Activated naive CD8-positive, alpha-beta T cell treated with anti-CD3 and anti-CD28 coated beads for 36 hours (primary cell): ENCODE results near the gene SNRPA1. TPM values are rescaled to one million over a fixed set of nuclear protein-coding genes. Genes with fewer than 3 reads are reported as not detected.
"Not testable (repeated sequence)": the region's sequence is repeated elsewhere in the genome, so short reads cannot be mapped to it uniquely, and the experiment has no call there.

Experiments
- DNase-seq: peaks from one replicate; pipeline ENCODE4 v3.0.0; 2021
- H3K27ac Mint-ChIP-seq: one replicate; pipeline ENCODE4 v1.8.0; 2022; ENCODE audit warnings: mild to moderate bottlenecking, moderate library complexity, mixed read lengths
- H3K27me3 Mint-ChIP-seq: one replicate; pipeline ENCODE4 v1.8.0; 2022; ENCODE audit warnings: mild to moderate bottlenecking, mixed read lengths
- H3K36me3 Mint-ChIP-seq: one replicate; pipeline ENCODE4 v1.8.0; 2021; ENCODE audit warnings: mild to moderate bottlenecking, mixed read lengths
- H3K4me1 Mint-ChIP-seq: one replicate; pipeline ENCODE4 v1.8.0; 2021; ENCODE audit warnings: mixed read lengths
- H3K4me3 Mint-ChIP-seq: one replicate; pipeline ENCODE4 v1.8.0; 2022; ENCODE audit warnings: mild to moderate bottlenecking, moderate library complexity, mixed read lengths
- H3K9me3 Mint-ChIP-seq: one replicate; pipeline ENCODE4 v1.8.0; 2022; ENCODE audit warnings: mixed read lengths
- total RNA-seq, 2 experiments: library from RNA; stranded (reverse); gene quantifications; one replicate each; pipeline ENCODE4 v1.2.3, GENCODE V29; 2021

Gene SNRPA1
- total RNA-seq, 2 experiments from 2014 or later = 219 to 223 TPM

DNA sequence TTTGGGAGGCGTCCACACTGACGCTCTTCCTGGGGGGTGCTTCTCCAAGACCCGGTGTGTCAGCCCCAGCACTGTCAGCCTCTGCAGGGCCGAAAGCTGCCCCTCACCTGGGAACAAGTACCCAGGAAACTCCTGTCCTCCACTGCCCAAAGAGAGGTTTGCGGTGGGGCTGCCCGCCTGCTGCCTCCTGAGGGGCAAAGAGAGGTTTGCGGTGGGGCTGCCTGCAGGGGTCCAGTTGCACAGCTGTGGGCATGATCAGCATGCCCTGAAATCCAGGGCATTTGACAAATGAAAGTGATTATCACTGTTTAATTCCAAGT, 15.1 kb upstream of the SNRPA1 start:
- H3K4me3 Mint-ChIP-seq = no peak overlapping the region
- H3K27ac Mint-ChIP-seq = no peak overlapping the region
- no peaks in the 10 kb centered on the region for H3K4me1 Mint-ChIP-seq
- H3K27me3 Mint-ChIP-seq = peaks cover 3% of the 10 kb centered on the region
- DNase-seq = no peak
- no peaks in the 10 kb centered on the region for H3K9me3 Mint-ChIP-seq
- no peaks in the 10 kb centered on the region for H3K36me3 Mint-ChIP-seq

DNA sequence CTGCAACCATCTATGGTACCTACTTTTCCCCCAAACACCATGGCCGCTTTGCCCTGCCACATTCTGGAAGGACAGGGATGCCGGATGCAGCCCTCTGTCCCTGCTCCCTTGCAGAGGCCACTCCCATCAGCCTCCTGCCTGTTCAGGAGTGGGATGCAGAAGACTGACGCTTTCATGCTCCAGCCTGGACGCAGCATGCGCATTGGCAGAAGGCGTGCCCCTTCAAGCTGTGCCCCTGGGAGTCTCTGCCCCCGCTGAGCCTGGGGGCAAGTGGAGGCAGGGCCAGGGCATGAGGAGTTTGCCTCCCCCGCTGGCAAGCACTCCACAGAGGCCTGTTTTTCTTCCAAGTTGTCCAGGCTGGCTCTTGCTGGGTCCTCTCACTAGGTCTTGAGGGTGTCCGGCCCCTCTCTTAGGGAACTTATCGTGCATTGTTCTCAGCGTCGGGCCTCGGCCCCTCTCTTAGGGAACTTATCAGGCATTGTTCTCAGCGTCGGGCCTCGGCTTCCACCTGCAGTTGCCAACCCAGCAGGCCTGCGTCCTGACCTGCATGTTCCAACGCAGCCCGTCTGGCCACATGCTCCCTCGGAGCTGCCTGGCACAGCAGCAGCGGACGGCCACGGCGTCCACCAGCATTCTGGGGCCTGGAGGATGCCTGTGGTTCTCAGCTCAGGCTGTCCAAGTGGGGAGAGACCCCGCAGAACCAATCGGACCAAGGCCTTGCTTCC, 14.6 kb upstream of the SNRPA1 start:
- Mint-ChIP-seq H3K4me1 (no peaks in the 10 kb centered on the region), H3K27ac (no peak overlapping the region), H3K9me3 (no peaks in the 10 kb centered on the region), H3K36me3 (no peaks in the 10 kb centered on the region), H3K27me3 (peaks cover 3% of the 10 kb centered on the region), H3K4me3 (no peak overlapping the region)
- DNase-seq = no peak

DNA sequence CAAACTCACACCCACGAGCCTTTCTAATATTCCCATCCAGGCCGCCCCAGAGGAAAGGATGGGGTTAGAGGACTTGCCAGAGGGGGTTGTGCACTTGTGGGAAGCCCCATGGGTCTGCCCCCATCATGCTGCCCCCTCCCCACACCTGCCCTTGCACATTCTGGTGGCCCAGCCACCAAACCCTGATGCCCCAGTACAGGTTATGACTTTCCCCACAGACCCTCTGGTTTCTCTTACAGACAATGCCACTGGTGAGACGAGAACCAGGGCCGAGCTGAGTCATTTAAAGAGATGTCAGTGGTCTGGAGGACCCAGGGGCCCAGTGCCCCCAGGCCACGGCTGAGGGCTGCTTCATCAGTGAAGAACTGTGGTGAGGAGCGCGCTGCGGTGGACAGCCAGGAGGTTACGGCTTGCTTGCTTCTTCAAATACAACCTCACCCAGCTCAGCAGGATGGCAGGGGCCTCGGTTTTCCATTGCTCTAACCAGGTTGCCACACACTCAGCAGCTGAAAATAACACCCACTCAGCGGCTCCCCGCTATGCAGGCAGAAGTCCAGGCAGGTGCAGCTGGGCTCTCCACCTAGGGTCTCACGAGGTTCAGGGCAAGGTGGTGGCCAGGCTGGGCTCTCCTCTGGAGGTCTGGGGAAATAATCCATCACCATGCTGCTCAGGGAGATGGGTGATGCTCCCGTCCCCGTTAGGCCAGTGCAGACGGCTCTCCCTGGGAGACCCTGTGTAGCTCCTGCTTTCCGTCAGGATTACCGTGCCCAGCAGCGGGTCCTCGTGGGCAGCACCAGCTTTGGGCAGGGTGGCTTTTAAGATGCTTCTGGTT, 13.8 kb upstream of the SNRPA1 start:
- Mint-ChIP-seq H3K36me3 (no peaks in the 10 kb centered on the region), H3K4me1 (no peaks in the 10 kb centered on the region), H3K27ac (no peak overlapping the region), H3K9me3 (no peaks in the 10 kb centered on the region), H3K27me3 (peaks cover 3% of the 10 kb centered on the region), H3K4me3 (no peak overlapping the region)
- DNase-seq = no peak

DNA sequence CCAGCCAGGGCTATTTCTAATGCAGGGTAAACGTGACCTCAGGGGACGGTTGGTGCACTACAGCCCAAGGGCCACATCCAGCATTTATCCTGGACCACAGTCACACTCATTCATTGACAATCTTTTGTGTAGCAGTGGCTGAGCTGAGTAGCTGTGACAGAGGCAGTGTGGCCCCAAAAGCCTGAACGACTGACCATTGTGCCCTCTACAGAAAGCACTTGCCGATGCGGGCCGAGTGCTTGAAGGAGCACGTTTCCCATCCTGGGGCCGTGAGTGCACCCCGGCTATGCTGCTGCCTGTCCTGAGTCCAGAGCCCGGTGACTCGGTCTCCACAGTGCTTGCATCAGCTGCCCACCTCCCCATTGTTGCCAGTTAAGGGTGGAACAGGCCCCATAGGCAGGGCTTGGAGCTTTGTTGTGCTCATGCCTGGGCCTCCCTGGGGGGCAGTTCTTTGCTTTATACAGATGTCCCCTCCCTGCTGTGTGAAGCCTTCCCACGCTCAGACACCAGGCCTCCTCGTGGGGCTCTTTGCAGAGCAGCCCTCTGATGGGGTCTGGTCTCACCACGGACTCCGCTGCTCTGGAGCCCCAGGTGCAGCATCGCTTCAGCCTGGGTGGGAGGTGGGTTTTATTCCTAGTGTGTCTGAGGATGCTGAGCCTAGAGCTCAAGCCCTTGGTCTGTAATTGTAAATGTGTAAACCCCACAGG, 13.0 kb upstream of the SNRPA1 start:
- no peaks in the 10 kb centered on the region for H3K9me3 Mint-ChIP-seq
- H3K4me1 Mint-ChIP-seq = no peaks in the 10 kb centered on the region
- no peak overlapping the region for H3K4me3 Mint-ChIP-seq
- H3K27me3 Mint-ChIP-seq = peaks cover 3% of the 10 kb centered on the region
- no peaks in the 10 kb centered on the region for H3K36me3 Mint-ChIP-seq
- no peak overlapping the region for H3K27ac Mint-ChIP-seq
- DNase-seq = no peak

DNA sequence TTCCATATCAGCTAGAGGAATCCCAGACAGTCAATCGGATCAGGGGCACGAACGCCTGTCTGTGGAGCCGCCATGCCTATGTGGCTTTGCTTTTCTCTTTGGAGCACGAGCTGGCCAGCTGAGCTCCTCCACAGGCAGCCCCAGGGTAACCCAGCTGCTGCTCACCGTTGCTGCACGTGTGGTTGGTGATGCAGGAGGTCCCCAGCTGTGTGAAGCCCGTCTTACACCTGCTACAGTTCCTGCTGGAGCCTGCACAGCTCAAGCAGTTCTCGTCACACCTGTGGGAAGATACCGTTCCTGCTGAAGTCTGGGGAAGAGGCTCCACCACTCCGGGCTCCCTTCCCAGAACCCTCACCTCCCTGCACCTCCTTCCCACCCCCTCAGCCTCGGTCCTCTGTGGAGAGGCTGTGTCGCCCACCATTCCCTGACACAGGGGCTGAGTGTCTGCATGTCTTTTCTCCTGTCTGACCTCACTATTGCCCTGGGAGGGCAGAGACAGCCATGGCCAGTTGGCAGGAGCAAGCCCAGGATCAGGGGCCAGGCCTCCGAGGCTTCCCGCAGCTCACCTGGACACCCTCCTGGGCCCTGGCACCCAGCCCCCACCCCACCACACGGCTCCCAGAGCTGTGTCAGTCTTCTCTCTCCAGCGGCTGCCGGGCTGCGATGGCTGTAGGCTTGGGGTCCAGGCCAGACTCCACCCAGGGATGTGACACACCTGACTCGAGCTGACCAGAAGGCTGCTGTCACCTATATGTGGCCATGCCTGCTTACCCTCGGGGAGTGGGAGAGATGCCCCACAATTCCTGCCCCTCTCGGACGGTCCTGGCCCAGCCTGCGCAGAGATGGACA, 12.2 kb upstream of the SNRPA1 start:
- Mint-ChIP-seq H3K4me1 (no peaks in the 10 kb centered on the region), H3K9me3 (no peaks in the 10 kb centered on the region), H3K4me3 (no peak overlapping the region), H3K27ac (no peak overlapping the region), H3K27me3 (peaks cover 3% of the 10 kb centered on the region), H3K36me3 (no peaks in the 10 kb centered on the region)
- DNase-seq = no peak

DNA sequence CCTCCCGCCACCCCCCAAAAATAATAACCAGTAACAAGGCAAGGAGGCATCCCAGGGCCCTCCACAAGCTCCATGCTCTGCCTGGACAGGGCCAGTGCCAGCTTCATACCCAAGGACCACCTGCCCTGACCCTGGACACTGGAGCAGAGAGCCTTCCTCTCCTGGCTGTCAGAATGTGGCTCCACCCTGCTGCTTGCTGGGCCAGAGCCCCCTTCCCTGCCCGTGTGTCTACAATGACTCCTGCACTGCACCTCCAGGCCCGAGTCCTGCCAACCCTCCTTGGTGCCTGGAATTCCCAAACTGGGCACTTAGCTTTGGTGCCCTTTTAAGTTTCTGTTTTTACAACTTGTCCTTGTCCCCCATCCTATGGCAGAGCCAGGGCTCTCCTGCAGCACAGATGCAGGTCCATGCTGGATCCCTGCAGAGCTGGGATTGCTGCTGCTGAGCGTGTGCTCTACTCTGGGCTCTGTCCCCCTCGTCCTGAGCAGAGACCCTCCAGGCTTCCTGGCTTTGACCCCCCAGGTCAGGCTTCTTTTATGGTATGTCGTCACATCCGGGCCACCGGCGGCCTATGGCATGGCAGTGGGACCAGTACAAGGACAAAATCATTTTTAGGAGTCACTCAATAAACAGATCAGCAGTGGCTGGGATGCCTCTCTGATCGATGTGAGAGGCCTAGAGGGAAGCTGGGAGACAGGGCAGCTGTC, 11.4 kb upstream of the SNRPA1 start:
- Mint-ChIP-seq H3K9me3 (no peaks in the 10 kb centered on the region), H3K27me3 (no peaks in the 10 kb centered on the region), H3K27ac (no peak overlapping the region), H3K4me3 (no peak overlapping the region), H3K4me1 (no peaks in the 10 kb centered on the region), H3K36me3 (no peaks in the 10 kb centered on the region)
- no peak for DNase-seq

DNA sequence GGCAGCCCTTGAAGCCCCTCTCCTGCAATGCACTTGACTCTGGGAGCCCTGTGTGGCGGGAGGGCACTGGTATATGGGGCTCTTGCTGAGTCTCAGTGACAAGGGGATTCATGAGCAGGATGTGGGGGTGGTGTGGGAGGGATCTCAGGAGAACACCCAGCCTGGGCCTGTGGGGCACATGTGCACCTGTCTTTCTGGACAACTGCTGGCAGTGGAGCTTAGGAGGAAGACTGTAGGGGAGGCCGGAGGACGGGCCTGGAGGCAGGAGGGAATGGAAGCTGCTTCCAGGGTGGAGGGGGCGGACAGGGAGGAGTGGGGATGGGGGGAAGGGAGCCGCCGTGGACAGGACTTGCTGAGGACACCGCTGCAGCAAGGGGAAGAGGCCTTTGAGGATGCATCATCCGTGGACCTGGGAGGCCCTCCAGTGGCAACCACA, 10.8 kb upstream of the SNRPA1 start:
- Mint-ChIP-seq H3K36me3 (no peaks in the 10 kb centered on the region), H3K4me3 (no peak overlapping the region), H3K27me3 (no peaks in the 10 kb centered on the region), H3K27ac (no peak overlapping the region), H3K9me3 (no peaks in the 10 kb centered on the region), H3K4me1 (peaks cover under 1% of the 10 kb centered on the region)
- no peak for DNase-seq

DNA sequence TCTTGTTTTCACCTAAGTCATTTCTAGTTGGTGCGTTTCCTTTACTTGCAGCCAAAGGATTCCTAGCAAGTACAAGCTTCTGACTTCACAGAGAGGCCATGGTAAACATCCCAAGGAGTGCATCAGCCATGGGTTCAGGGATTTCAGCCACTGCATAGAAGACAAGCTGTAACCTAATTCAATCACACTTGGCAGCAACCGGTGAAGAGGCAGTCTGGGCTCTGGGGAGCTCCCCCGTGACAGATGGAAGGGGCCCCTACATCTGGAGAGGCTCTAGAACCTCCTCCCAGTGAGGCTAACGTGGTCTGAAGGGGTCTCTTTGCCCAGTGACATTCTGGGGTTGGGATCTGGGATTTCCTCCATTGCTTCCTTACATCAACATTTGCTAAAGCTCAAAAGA, 8.4 kb upstream of the SNRPA1 start:
- H3K27me3 Mint-ChIP-seq = no peaks in the 10 kb centered on the region
- no peak for DNase-seq
- H3K4me3 Mint-ChIP-seq = no peak overlapping the region
- no peaks in the 10 kb centered on the region for H3K9me3 Mint-ChIP-seq
- H3K36me3 Mint-ChIP-seq = no peaks in the 10 kb centered on the region
- H3K4me1 Mint-ChIP-seq = peaks cover 7% of the 10 kb centered on the region
- no peak overlapping the region for H3K27ac Mint-ChIP-seq

DNA sequence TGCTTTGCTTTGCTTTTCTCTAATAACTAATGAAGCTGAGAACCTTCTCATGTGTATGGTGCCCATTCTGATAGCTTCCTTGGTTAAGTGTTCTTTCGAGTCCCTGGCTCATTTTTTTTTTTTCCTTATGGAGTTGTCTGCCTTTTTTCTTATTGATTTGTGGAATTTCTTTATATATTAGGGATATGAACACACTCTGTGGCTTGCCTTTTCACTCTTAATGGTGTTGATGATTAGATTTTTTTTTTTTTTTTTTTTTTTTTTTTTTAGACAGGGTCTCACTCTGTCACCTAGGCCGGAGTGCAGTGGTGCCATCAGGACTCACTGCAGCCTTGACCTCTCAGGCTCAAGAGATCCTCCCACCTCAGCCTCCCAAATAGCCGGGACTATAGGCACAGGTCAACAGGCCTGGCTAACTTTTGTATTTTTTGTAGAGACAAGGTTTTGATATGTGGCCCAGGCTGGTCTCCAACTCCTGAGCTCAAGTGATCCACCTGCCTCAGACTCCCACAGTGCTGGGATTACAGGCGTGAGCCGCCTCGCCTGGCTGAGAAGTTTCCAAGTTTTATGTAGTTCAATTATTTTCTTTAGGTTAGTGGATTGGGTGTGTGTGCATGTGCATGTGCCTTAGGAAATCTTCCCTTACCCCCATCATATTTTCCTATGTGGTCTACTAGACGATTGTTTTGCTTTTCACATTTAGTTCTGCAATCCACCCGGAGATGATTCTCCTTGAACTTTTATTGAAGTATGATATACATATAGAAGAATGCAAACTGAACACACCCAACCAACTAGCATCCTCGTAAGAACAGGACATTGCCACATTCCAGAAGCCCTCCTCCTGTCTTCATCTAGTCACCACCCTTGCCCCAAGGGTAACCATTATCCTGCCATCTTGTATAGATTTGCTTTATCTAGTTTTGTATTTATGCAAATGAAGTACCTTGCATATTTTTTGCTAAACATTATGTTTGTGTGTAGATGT, 1.7 kb upstream of the SNRPA1 start:
- DNase-seq = no peak
- Mint-ChIP-seq H3K27ac (no peak overlapping the region), H3K4me1 (peaks cover 34% of the 10 kb centered on the region), H3K9me3 (no peaks in the 10 kb centered on the region), H3K36me3 (peaks cover 27% of the 10 kb centered on the region), H3K27me3 (no peaks in the 10 kb centered on the region), H3K4me3 (peak overlapping the region; percentile 97)

DNA sequence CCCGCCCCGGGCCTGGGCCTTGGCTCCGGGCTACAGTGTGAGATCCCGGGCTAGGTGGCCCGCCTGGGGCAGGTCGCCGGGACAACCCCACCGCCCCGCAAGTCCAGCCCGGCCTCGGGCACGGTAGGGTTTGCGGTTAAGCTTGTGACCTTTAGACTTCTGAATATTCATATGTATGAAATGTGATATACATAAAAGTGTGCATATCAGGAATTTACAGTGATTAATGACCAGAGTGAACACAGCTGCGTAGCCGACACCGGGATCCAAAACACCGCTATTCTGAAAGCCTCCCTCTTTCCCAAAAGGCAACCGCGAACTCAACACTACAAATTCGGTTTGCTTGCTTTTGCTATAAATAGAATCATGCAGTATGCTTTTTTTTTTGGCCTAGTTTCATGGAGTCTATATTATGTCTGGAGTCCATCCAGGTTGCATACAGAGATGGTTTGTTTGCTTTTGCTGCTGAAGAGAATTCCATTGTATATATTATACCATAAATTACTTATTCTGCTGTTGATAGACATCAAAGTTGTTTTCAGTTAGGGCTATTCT, 636 bp upstream of the SNRPA1 start:
- H3K9me3 Mint-ChIP-seq = no peaks in the 10 kb centered on the region
- H3K36me3 Mint-ChIP-seq = peaks cover 33% of the 10 kb centered on the region
- H3K27me3 Mint-ChIP-seq = no peaks in the 10 kb centered on the region
- peaks cover 36% of the 10 kb centered on the region for H3K4me1 Mint-ChIP-seq
- no peak for DNase-seq
- H3K27ac Mint-ChIP-seq = peak overlapping the region; percentile 97
- H3K4me3 Mint-ChIP-seq = peak overlapping the region; percentile 97

DNA sequence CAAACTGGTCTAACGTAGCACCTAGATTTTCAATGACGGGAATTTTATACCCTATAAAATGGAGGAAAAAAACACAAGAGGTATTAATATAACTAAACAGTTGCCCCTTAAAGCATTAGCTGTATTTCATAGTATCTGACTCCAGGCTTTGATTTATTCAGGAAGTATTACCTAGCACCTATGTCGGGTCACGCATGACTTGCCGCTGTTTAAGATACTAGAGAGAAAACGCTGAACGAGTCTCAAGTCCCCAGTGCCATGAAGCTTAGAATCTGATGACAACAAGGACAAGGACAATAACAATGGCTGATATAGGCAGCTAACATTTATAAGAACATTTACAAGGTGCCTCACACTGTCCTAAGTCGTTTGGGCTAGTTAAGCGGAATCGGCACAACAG, 1.9 kb downstream of the SNRPA1 start:
- Mint-ChIP-seq H3K9me3 (no peaks in the 10 kb centered on the region), H3K36me3 (peaks cover 50% of the 10 kb centered on the region), H3K4me1 (peaks cover 49% of the 10 kb centered on the region)

DNA sequence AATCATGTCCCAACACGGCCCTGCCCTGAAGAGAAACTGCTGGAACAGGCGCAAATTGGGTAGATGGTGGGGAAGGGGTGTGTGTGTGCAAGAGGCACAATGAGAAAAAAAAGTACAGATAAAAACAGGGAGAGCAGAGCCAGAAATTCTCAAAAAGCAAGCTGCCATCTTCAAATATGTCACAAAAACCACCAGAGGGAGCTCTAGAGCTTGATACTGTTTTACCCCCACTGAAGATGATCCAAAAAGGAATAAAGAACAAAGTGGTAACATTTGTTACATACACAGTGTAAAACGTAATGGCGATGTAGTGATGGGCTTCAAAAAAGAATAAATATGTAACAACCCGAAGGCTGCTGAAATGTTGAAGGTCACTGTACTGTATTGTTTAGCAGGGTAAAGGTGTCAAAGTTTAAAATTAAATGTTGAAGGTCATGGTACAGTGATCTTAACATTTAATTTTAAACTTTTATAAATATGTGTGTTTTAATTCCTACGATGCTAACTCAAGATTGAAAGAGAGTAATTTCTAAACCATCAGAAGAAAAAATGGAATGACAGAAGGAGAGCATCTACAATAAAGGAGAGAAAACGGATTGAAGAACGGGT, 6.0 kb downstream of the SNRPA1 start:
- H3K27me3 Mint-ChIP-seq = no peaks in the 10 kb centered on the region
- no peak overlapping the region for H3K4me3 Mint-ChIP-seq
- H3K4me1 Mint-ChIP-seq = peaks cover 50% of the 10 kb centered on the region
- no peaks in the 10 kb centered on the region for H3K9me3 Mint-ChIP-seq
- H3K36me3 Mint-ChIP-seq = peaks cover 71% of the 10 kb centered on the region
- no peak for DNase-seq
- H3K27ac Mint-ChIP-seq = no peak overlapping the region

More for the DNA sequence above, 1.9 kb downstream of the SNRPA1 start:
- H3K4me3 Mint-ChIP-seq = peak overlapping the region; percentile 97
- H3K27me3 Mint-ChIP-seq = no peaks in the 10 kb centered on the region
- H3K27ac Mint-ChIP-seq = peak overlapping the region; percentile 97
- no peak for DNase-seq

DNA sequence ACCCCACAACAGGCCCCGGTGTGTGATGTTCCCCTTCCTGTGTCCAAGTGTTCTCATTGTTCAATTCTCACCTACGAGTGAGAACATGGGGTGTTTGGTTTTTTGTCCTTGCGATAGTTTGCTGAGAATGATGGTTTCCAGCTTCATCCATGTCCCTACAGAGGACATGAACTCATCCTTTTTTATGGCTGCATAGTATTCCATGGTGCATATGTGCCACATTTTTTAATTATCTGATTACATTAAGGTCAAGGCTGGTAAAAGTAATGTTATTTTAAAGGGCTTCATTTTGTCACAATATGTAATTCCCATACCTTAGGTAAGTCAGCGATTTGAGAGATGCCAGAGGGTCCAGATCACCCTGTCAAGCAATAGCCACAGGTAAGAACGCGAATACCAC, 7.7 kb downstream of the SNRPA1 start:
- DNase-seq, H3K27ac Mint-ChIP-seq, H3K9me3 Mint-ChIP-seq, H3K27me3 Mint-ChIP-seq, H3K4me3 Mint-ChIP-seq: not testable (repeated sequence)
- peaks cover 62% of the 10 kb centered on the region for H3K36me3 Mint-ChIP-seq
- H3K4me1 Mint-ChIP-seq = peaks cover 39% of the 10 kb centered on the region
